Sigmoid colon (tissue), 4 donors: Measurements from ENCODE around the gene STXBP3.

Source experiments
- CTCF ChIP-seq, 4 experiments: fragments of 450-650 bp in 3 of 4; fragments of 200-600 bp in 1 of 4; IDR thresholded peaks; one replicate each; pipeline ENCODE4 v1.5.1; 2016 to 2019; ENCODE audit warnings: antibody characterized with exemption in 4 of 4, mild to moderate bottlenecking in 3 of 4, moderate library complexity in 2 of 4
- EP300 ChIP-seq, 4 donors: sonication (generic); formaldehyde crosslinking; IDR thresholded peaks; one replicate each; pipeline ENCODE4 v1.6.1; 2017; ENCODE audit warnings: antibody characterized with exemption in 4 of 4
- POLR2A ChIP-seq, 2 donors: fragments of 450-650 bp; IDR thresholded peaks; one replicate each; pipeline ENCODE4 v1.6.1; 2016; ENCODE audit warnings: antibody characterized with exemption in 2 of 2, mild to moderate bottlenecking in 2 of 2, moderate library complexity in 2 of 2

- no peak for TF ChIP-seq CTCF (IDR thresholded peaks at IDR 0.05)
- TF ChIP-seq POLR2A (IDR thresholded peaks at IDR 0.05), result no peak
- TF ChIP-seq EP300 (IDR thresholded peaks at IDR 0.05), result no peak
Measured at GRCh38 chr1:108851567-108851966, 105.1 kb downstream of the STXBP3 start.
